BLaER1 (cell line): ENCODE data around the gene TUBB3.

ENCODE experiments used
- H3K27ac ChIP-seq: shearing (Covaris generic); formaldehyde crosslinking; 2 replicates; pipeline ENCODE4 v1.8.1; 2022
- H3K27me3 ChIP-seq: shearing (Covaris generic); formaldehyde crosslinking; 2 replicates; pipeline ENCODE4 v1.8.1; 2022
- H3K36me3 ChIP-seq: shearing (Covaris generic); formaldehyde crosslinking; 2 replicates; pipeline ENCODE4 v1.8.1; 2022
- H3K4me1 ChIP-seq: shearing (Covaris generic); formaldehyde crosslinking; 2 replicates; pipeline ENCODE4 v1.8.1; 2022
- H3K4me2 ChIP-seq: shearing (Covaris generic); formaldehyde crosslinking; 2 replicates; pipeline ENCODE4 v1.8.1; 2022
- H3K4me3 ChIP-seq: shearing (Covaris generic); formaldehyde crosslinking; 2 replicates; pipeline ENCODE4 v1.8.1; 2022
- H3K9ac ChIP-seq: shearing (Covaris generic); formaldehyde crosslinking; 2 replicates; pipeline ENCODE4 v1.8.1; 2022
- H3K9me3 ChIP-seq: shearing (Covaris generic); formaldehyde crosslinking; 2 replicates; pipeline ENCODE4 v1.8.1; 2022
- H4K20me1 ChIP-seq: shearing (Covaris generic); formaldehyde crosslinking; 2 replicates; pipeline ENCODE4 v1.8.1; 2022
- Cebpa-rat ChIP-seq: shearing (Covaris generic); IDR thresholded peaks from 2 replicates; pipeline ENCODE4 v1.8.1; 2022

TUBB3 gene

GRCh38 chr16:89900885-89901284, 22.3 kb upstream of the TUBB3 start:
- Histone ChIP-seq H3K27ac (no peak overlapping the region), H3K4me1 (peaks cover 11% of the 10 kb centered on the region), H4K20me1 (peaks cover 73% of the 10 kb centered on the region), H3K27me3 (no peaks in the 10 kb centered on the region), H3K9ac (no peak overlapping the region), H3K4me2 (no peak overlapping the region), H3K9me3 (peaks cover 2% of the 10 kb centered on the region; the same call in 1 of the 2 replicates), H3K36me3 (peaks cover 88% of the 10 kb centered on the region), H3K4me3 (no peak overlapping the region)
- no peak for TF ChIP-seq Cebpa-rat

GRCh38 chr16:89902980-89903379, 20.2 kb upstream of the TUBB3 start:
- no peak for TF ChIP-seq Cebpa-rat
- peaks cover 65% of the 10 kb centered on the region for H4K20me1 ChIP-seq
- no peak overlapping the region for H3K27ac ChIP-seq
- H3K4me2 ChIP-seq, result no peak overlapping the region
- no peaks in the 10 kb centered on the region for H3K27me3 ChIP-seq
- H3K9me3 ChIP-seq, result peaks cover 18% of the 10 kb centered on the region
- H3K36me3 ChIP-seq, result peaks cover 82% of the 10 kb centered on the region
- peaks cover 18% of the 10 kb centered on the region for H3K4me1 ChIP-seq
- H3K9ac ChIP-seq, result no peak overlapping the region
- no peak overlapping the region for H3K4me3 ChIP-seq

GRCh38 chr16:89903908-89904515, 19.1 kb upstream of the TUBB3 start:
- no peaks in the 10 kb centered on the region for H3K27me3 ChIP-seq
- H3K36me3 ChIP-seq, result peaks cover 80% of the 10 kb centered on the region
- H3K27ac ChIP-seq, result no peak overlapping the region
- peaks cover 18% of the 10 kb centered on the region for H3K4me1 ChIP-seq
- H3K9me3 ChIP-seq, result peaks cover 18% of the 10 kb centered on the region
- no peak overlapping the region for H3K9ac ChIP-seq
- H3K4me2 ChIP-seq, result no peak overlapping the region
- H3K4me3 ChIP-seq, result no peak overlapping the region
- H4K20me1 ChIP-seq, result peaks cover 55% of the 10 kb centered on the region
- no peak for TF ChIP-seq Cebpa-rat

- Histone ChIP-seq H3K27me3 (no peaks in the 10 kb centered on the region), H3K4me2 (no peak overlapping the region), H3K4me3 (no peak overlapping the region), H4K20me1 (peaks cover 55% of the 10 kb centered on the region), H3K9ac (no peak overlapping the region), H3K27ac (no peak overlapping the region), H3K36me3 (peaks cover 80% of the 10 kb centered on the region), H3K9me3 (peaks cover 18% of the 10 kb centered on the region), H3K4me1 (peaks cover 21% of the 10 kb centered on the region)
- TF ChIP-seq Cebpa-rat, result no peak
Measured at GRCh38 chr16:89904606-89905510, 18.3 kb upstream of the TUBB3 start.

- Histone ChIP-seq H4K20me1 (peaks cover 55% of the 10 kb centered on the region), H3K36me3 (peaks cover 80% of the 10 kb centered on the region), H3K9ac (0 out of 2 replicates have a peak overlapping the region, but pooled peaks have one; percentile 24)
Measured at GRCh38 chr16:89905511-89906139, 17.5 kb upstream of the TUBB3 start.

GRCh38 chr16:89906140-89907025, 16.8 kb upstream of the TUBB3 start:
- TF ChIP-seq Cebpa-rat, result no peak
- Histone ChIP-seq H3K36me3 (peaks cover 81% of the 10 kb centered on the region), H3K9ac (0 out of 2 replicates have a peak overlapping the region, but pooled peaks have one; percentile 24), H3K4me2 (peak overlapping the region; percentile 19; the same call in 1 of the 2 replicates), H3K4me1 (peaks cover 33% of the 10 kb centered on the region), H4K20me1 (peaks cover 59% of the 10 kb centered on the region), H3K4me3 (no peak overlapping the region), H3K27me3 (no peaks in the 10 kb centered on the region), H3K27ac (no peak overlapping the region), H3K9me3 (peaks cover 18% of the 10 kb centered on the region)

More at GRCh38 chr16:89905511-89906139, 17.5 kb upstream of the TUBB3 start:
- H3K4me2 ChIP-seq, result peak overlapping the region; percentile 19; the same call in 1 of the 2 replicates
- H3K9me3 ChIP-seq, result peaks cover 18% of the 10 kb centered on the region
- H3K27me3 ChIP-seq, result no peaks in the 10 kb centered on the region
- H3K4me3 ChIP-seq, result no peak overlapping the region
- peaks cover 28% of the 10 kb centered on the region for H3K4me1 ChIP-seq
- no peak overlapping the region for H3K27ac ChIP-seq
- no peak for TF ChIP-seq Cebpa-rat

GRCh38 chr16:89907055-89907814, 15.9 kb upstream of the TUBB3 start:
- no peak for TF ChIP-seq Cebpa-rat
- H3K4me1 ChIP-seq, result peaks cover 37% of the 10 kb centered on the region
- H3K9ac ChIP-seq, result no peak overlapping the region
- H4K20me1 ChIP-seq, result peaks cover 60% of the 10 kb centered on the region
- no peak overlapping the region for H3K4me3 ChIP-seq
- no peak overlapping the region for H3K4me2 ChIP-seq
- H3K9me3 ChIP-seq, result peaks cover 18% of the 10 kb centered on the region
- H3K36me3 ChIP-seq, result peaks cover 89% of the 10 kb centered on the region
- no peak overlapping the region for H3K27ac ChIP-seq
- H3K27me3 ChIP-seq, result no peaks in the 10 kb centered on the region

GRCh38 chr16:89908236-89908635, 14.9 kb upstream of the TUBB3 start:
- no peak overlapping the region for H3K27ac ChIP-seq
- no peak overlapping the region for H3K4me2 ChIP-seq
- no peak for TF ChIP-seq Cebpa-rat
- no peak overlapping the region for H3K9ac ChIP-seq
- H4K20me1 ChIP-seq, result peaks cover 53% of the 10 kb centered on the region
- peaks cover 47% of the 10 kb centered on the region for H3K4me1 ChIP-seq
- H3K27me3 ChIP-seq, result no peaks in the 10 kb centered on the region
- H3K9me3 ChIP-seq, result peaks cover 18% of the 10 kb centered on the region
- H3K4me3 ChIP-seq, result no peak overlapping the region
- H3K36me3 ChIP-seq, result peaks cover 92% of the 10 kb centered on the region
